ENCODE data around the gene TTLL5.

The TTLL5 gene

GRCh38 chr14:75960231-75960630, 299.2 kb downstream of the TTLL5 start:
- no peak for DNase-seq (ENCODE audit: low spot score)

- no peak for DNase-seq (ENCODE audit: low spot score)
These were observed 300.6 kb downstream of the TTLL5 start for GRCh38 chr14:75961662-75962061.

- DNase-seq (ENCODE audit: low spot score): no peak
These were observed 306.8 kb downstream of the TTLL5 start for GRCh38 chr14:75967866-75968265.

GRCh38 chr14:75968456-75968855, 307.4 kb downstream of the TTLL5 start:
- peak; percentile 88 for DNase-seq (ENCODE audit: low spot score)

GRCh38 chr14:75969126-75969525, 308.1 kb downstream of the TTLL5 start:
- DNase-seq (ENCODE audit: low spot score): no peak

GRCh38 chr14:75969891-75970290, 308.8 kb downstream of the TTLL5 start:
- DNase-seq (ENCODE audit: low spot score): no peak

GRCh38 chr14:75970989-75971388, 309.9 kb downstream of the TTLL5 start:
- no peak for DNase-seq (ENCODE audit: low spot score)

- DNase-seq (ENCODE audit: low spot score): no peak
These were observed 310.5 kb downstream of the TTLL5 start for GRCh38 chr14:75971509-75971908.

- DNase-seq (ENCODE audit: low spot score): peak; percentile 63
These were observed 311.9 kb downstream of the TTLL5 start for GRCh38 chr14:75972801-75973421.

GRCh38 chr14:75976826-75977581, 316.0 kb downstream of the TTLL5 start:
- no peak for DNase-seq (ENCODE audit: low spot score)

GRCh38 chr14:75977582-75977943, 316.5 kb downstream of the TTLL5 start:
- DNase-seq (ENCODE audit: low spot score): no peak

- DNase-seq (ENCODE audit: low spot score): no peak
These were observed 317.2 kb downstream of the TTLL5 start for GRCh38 chr14:75978249-75978731.

- peak; percentile 79 for DNase-seq (ENCODE audit: low spot score)
These were observed 318.1 kb downstream of the TTLL5 start for GRCh38 chr14:75979071-75979571.

- DNase-seq (ENCODE audit: low spot score): no peak
These were observed 318.9 kb downstream of the TTLL5 start for GRCh38 chr14:75979648-75980565.

- no peak for DNase-seq (ENCODE audit: low spot score)
These were observed 319.8 kb downstream of the TTLL5 start for GRCh38 chr14:75980856-75981255.

- no peak for DNase-seq (ENCODE audit: low spot score)
These were observed 320.6 kb downstream of the TTLL5 start, which contains the start of gene TGFB3 for GRCh38 chr14:75981426-75982265. Gene TGFB3 (minus strand): TSS chr14:75981995. CDS start chr14:75980893, 1,102 bp downstream.

GRCh38 chr14:75982266-75983018, 321.4 kb downstream of the TTLL5 start:
- DNase-seq (ENCODE audit: low spot score): peak; percentile 88

- no peak for DNase-seq (ENCODE audit: low spot score)
These were observed 321.9 kb downstream of the TTLL5 start for GRCh38 chr14:75983019-75983358.

- DNase-seq (ENCODE audit: low spot score): no peak
These were observed 323.6 kb downstream of the TTLL5 start for GRCh38 chr14:75984674-75985073.

- DNase-seq (ENCODE audit: low spot score): peak; percentile 90
These were observed 324.8 kb downstream of the TTLL5 start, which contains the start of gene IFT43 for GRCh38 chr14:75985618-75986438. Gene IFT43 (plus strand): TSS chr14:75985763. CDS start chr14:75985787, 24 bp downstream.
